ENCODE measurements around the gene PRR14. TPM values are rescaled to one million over a fixed set of nuclear protein-coding genes. Genes with fewer than 3 reads are reported as not detected.
"Not testable (repeated sequence)": the region's sequence is repeated elsewhere in the genome, so short reads cannot be mapped to it uniquely, and the experiment has no call there.

Gene PRR14
- total and polyA plus RNA-seq, 3 donors from 2014 or later, result 37.0 to 66.3 (median 60.0) TPM

DNA sequence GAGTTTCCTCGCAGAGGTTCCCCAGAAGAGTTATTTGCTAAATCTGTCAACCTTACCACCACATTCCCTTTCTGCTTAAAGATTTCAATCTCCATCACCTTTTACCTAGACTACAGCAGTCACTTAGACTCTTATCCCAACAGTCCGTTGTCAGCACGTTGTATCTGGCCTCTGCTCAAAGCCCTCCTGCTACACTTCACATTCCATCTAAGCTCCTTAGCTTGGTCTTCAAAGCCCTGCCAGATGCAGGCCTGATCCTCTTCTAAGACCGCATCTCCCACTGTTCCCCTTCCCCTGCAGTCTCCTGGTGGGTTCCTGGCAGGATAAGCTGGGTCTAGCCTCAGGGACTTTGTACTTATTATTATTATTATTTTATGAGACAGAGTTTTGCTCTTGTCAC lies 37.9 kb downstream of the PRR14 start:
- Histone ChIP-seq H3K4me3 (no peak overlapping the region), H3K27me3 (no peaks in the 10 kb centered on the region), H3K27ac (no peak overlapping the region), H3K4me1 (no peaks in the 10 kb centered on the region), H3K36me3 (ENCODE audit: low read depth, missing control alignments) (no peaks in the 10 kb centered on the region), H3K9me3 (no peaks in the 10 kb centered on the region)
- intact Hi-C loops (cut with DNase I; ENCODE audit: low total_unique reads), result no loop called here
- DNase-seq, result no peak
- no peak for TF ChIP-seq POLR2A (IDR thresholded peaks at IDR 0.05)
- TF ChIP-seq, protein P1, sequence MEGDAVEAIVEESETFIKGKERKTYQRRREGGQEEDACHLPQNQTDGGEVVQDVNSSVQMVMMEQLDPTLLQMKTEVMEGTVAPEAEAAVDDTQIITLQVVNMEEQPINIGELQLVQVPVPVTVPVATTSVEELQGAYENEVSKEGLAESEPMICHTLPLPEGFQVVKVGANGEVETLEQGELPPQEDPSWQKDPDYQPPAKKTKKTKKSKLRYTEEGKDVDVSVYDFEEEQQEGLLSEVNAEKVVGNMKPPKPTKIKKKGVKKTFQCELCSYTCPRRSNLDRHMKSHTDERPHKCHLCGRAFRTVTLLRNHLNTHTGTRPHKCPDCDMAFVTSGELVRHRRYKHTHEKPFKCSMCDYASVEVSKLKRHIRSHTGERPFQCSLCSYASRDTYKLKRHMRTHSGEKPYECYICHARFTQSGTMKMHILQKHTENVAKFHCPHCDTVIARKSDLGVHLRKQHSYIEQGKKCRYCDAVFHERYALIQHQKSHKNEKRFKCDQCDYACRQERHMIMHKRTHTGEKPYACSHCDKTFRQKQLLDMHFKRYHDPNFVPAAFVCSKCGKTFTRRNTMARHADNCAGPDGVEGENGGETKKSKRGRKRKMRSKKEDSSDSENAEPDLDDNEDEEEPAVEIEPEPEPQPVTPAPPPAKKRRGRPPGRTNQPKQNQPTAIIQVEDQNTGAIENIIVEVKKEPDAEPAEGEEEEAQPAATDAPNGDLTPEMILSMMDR (IDR thresholded peaks at IDR 0.05), result no peak
- 76 to 80% methylated on average over 4 of the region's 4 CpGs for WGBS, 2 donors

DNA sequence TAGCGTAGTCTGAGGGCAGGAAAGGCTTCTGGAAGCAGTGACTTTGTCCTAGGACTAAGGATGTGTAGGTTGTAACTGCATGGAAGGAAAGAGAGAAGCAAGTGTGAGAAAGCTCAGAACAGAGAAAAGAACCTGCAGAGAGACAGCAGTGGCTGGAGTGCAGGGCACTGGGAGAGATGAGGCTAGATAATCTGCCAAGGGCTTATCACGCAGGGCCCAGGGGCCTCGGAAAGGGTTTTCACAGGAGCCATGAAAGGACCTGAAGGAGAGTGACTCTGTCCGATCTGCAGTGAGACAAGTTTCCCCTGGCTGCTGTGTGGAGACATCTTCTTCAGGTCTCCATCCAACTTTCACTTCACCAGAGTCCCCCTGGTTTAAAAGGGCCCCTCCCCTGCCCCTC lies 41.1 kb downstream of the PRR14 start:
- Histone ChIP-seq H3K9me3 (no peaks in the 10 kb centered on the region), H3K4me3 (no peak overlapping the region), H3K27ac (no peak overlapping the region), H3K36me3 (ENCODE audit: low read depth, missing control alignments) (no peaks in the 10 kb centered on the region), H3K4me1 (no peaks in the 10 kb centered on the region), H3K27me3 (no peaks in the 10 kb centered on the region)
- intact Hi-C loops (cut with DNase I; ENCODE audit: low total_unique reads), result no loop called here
- DNase-seq, result no peak
- TF ChIP-seq, protein P1 (IDR thresholded peaks at IDR 0.05), result no peak
- TF ChIP-seq POLR2A (IDR thresholded peaks at IDR 0.05), result no peak
- WGBS, 2 donors, result 55 to 61% methylated on average over 4 of the region's 4 CpGs

DNA sequence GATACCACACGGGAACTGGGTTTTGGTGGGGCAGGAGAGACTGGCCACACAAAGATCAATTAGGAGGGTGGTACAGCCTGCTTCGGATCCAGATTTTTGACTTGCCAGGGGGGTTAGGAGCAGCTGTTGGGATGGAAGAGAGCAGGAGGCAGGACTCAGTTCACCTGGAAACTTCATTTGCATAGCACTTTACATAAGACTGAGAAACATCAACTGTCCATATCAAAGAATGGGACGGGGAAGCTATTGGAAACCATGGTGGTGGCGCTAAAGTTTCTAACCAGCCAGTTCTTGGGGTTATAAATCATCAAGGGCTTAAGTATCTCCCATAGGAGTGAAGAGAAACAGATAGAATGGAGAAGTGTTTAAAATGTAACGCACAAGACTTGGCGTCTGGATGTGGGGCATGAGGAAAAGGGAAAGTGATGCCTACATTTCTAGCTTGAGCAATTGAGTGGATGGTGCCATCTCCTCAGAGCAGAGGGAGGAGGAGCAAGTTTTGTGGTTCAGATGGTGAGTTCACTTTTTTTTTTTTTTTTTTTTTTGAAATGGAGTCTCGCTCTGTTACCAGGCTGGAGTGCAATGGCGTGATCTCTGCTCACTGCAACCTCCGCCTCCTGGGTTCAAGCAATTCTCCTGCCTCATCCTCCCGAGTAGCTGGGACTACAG lies 41.8 kb downstream of the PRR14 start:
- TF ChIP-seq, protein P1 (IDR thresholded peaks at IDR 0.05), result no peak
- no peak for TF ChIP-seq POLR2A (IDR thresholded peaks at IDR 0.05)
- 75 to 77% methylated on average over 10 of the region's 10 CpGs for WGBS, 2 donors

DNA sequence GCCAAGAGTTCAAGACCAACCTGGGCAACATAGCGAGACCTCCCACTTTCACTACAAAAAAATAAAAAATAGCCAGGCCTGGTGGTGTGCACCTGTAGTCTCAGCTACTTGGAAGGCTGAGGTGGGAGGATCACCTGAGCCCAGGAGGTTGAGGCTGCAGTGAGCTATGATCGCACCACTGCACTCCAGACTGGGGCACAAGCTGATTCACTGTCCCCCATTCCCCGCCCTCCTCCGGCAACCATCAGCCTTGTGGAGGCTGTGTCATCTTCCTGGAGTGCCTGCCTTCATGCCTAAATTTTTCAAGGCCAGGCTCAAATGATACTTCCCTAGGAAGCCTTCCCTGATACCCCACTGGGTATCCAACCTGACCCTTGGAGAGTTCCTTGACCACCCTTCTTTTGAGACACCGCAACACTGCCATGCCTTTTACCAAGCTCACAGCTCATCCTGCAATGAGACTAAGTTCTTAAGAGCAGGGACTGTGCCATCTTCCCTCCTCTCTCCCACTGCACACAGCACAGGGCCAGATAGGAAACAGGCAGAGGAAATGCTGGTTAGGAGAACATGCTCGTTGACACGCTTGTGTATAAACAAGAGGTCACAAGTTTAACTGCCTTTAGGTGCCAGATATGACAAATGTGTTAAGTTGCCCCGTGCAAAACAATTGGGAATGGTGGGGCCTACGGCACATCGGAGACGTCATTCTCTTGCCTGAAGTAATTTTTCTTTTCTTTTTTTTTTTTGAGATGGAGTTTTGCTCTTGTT lies 44.4 kb downstream of the PRR14 start:
- Histone ChIP-seq H3K4me3 (no peak overlapping the region), H3K4me1 (peaks cover 11% of the 10 kb centered on the region), H3K36me3 (ENCODE audit: low read depth, missing control alignments) (no peaks in the 10 kb centered on the region), H3K9me3 (no peaks in the 10 kb centered on the region), H3K27me3 (no peaks in the 10 kb centered on the region), H3K27ac (no peak overlapping the region)
- no peak for TF ChIP-seq POLR2A (IDR thresholded peaks at IDR 0.05)
- TF ChIP-seq, protein P1 (IDR thresholded peaks at IDR 0.05), result no peak
- DNase-seq, result no peak
- 79 to 88% methylated on average over 11 of the region's 11 CpGs for WGBS, 2 donors
- intact Hi-C loops (cut with DNase I; ENCODE audit: low total_unique reads), result no loop called here

More for the DNA sequence above, 41.8 kb downstream of the PRR14 start:
- intact Hi-C loops (cut with DNase I; ENCODE audit: low total_unique reads), result no loop called here
- H3K9me3 ChIP-seq, result no peaks in the 10 kb centered on the region
- no peaks in the 10 kb centered on the region for H3K36me3 ChIP-seq (ENCODE audit: low read depth, missing control alignments)
- no peak overlapping the region for H3K27ac ChIP-seq
- no peak for DNase-seq
- H3K4me1 ChIP-seq, result peaks cover 4% of the 10 kb centered on the region
- H3K4me3 ChIP-seq, result no peak overlapping the region
- H3K27me3 ChIP-seq, result no peaks in the 10 kb centered on the region

DNA sequence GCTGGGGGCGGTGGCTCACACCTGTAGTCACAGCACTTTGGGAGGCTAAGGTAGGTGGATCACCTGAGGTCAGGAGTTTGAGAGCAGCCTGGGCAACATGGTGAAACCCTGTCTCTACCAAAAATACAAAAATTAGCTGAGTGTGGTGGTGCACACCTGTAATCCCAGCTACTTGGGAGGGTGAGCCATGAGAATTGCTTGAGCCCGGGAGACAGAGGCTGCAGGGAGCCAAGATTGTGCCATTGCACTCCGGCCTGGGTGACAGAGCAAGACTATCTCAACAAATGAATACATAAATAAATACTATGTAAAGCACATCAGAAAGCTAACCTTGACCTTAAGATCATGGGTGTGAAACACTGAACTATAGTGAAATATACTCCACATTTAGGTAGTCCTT lies 45.9 kb downstream of the PRR14 start:
- H3K27me3 ChIP-seq; H3K36me3 ChIP-seq (ENCODE audit: low read depth, missing control alignments); H3K9me3 ChIP-seq; intact Hi-C loops (cut with DNase I; ENCODE audit: low total_unique reads); H3K4me3 ChIP-seq; DNase-seq; H3K27ac ChIP-seq: not testable (repeated sequence)
- WGBS, 2 donors, result 70 to 85% methylated on average over 3 of the region's 3 CpGs
- peaks cover 17% of the 10 kb centered on the region for H3K4me1 ChIP-seq
